GM13977 (cell line): ENCODE results near the gene GSTM4.
"Not testable (repeated sequence)": the region's sequence is repeated elsewhere in the genome, so short reads cannot be mapped to it uniquely, and the experiment has no call there.

ENCODE experiments used
- DNase-seq: peaks from one replicate; pipeline ENCODE4 v3.0.0; 2012; ENCODE audit warnings: low spot score
- CTCF ChIP-seq: IDR thresholded peaks from 2 replicates; pipeline ENCODE4 v1.5.1; 2012; ENCODE audit warnings: mild to moderate bottlenecking, control low read depth; ENCODE audit not compliant: insufficient read depth; ENCODE audit errors: extremely low read depth, missing control alignments
- in situ Hi-C: fragments of 300-500 bp; cut with MboI; formaldehyde crosslinking; loops from one replicate; pipeline ENCODE4 v1.12.0; 2022; ENCODE audit warnings: low sequenced_read_pairs, low pct_unique_long_range_greater_than_20kb, mixed read lengths, inconsistent platforms; ENCODE audit not compliant: unreplicated experiment

GSTM4 gene

DNA sequence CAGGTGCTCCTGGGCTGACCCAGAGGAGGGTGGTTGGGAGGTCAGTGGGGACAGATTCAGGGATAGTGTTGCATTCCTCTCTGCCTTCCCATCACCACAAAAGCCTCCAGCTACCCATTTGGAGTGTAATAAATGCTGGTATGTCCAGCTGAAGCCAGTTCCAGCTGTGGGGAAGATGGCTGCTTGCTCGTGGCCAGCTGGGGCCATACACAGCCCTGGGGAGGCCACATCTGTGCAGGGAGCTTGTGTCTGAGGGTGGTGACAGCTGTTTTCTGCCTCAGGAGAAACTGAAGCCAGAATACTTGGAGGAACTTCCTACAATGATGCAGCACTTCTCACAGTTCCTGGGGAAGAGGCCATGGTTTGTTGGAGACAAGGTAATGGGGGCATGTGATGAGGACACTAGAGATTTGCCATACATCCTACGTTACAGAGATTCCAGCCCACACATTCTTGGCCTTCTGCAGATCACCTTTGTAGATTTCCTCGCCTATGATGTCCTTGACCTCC is 2.7 kb downstream of the GSTM4 start:
- in situ Hi-C loops: no loop called here
- DNase-seq: no peak
- TF ChIP-seq CTCF: no peak

- TF ChIP-seq CTCF: no peak
- in situ Hi-C loops: no loop called here
- no peak for DNase-seq
Measured at GRCh38 chr1:109659145-109659544, 3.2 kb downstream of the GSTM4 start.

DNA sequence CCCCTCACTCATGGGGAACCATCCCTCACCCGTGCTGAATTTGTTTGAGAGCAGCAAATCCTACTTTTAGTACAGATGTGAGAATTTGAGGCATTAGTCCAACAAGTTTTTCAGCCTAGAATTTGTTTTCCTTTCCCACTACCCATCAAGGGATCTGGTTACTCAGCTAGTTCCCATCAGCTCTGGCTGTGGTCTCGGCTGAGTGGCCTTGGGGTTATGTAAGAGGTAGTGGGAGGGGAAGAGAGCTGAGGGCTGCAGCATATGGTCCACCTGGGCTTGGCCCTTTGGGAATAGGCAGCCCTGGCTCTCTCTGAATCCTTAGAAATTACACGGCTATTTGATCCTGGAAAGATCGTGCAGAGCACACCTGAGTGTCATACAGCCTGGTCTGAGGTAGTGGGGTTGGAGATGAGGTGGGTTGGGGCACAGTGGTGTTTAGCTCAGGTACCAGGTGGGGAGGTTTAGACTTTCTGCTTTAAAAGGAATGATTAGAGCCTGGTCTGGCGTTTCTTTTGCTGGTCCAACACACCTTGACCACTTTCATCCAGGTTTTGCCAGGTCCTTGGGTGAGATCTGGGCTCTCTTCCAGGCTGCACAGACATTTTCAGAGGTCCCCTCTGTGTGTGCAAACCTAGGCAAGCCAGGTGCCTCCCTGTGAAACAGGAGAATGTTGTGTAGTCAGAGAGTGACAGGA is 4.2 kb downstream of the GSTM4 start:
- TF ChIP-seq CTCF: no peak
- in situ Hi-C loops: no loop called here
- no peak for DNase-seq

- in situ Hi-C loops, DNase-seq: not testable (repeated sequence)
Measured at GRCh38 chr1:109660691-109661026, 4.8 kb downstream of the GSTM4 start.

DNA sequence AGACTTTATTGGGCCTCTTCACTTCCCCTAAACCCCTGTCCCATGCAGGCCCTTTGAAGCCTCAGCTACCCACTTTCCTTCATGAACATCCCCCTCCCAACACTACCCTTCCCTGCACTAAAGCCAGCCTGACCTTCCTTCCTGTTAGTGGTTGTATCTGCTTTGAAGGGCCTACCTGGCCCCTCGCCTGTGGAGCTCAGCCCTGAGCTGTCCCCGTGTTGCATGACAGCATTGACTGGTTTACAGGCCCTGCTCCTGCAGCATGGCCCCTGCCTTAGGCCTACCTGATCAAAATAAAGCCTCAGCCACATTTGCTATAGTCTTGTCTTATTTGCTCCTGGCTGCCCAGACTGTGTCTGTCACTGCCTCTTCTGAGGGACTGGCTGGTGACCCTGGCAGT is 5.5 kb downstream of the GSTM4 start:
- in situ Hi-C loops: no loop called here
- no peak for DNase-seq
- no peak for TF ChIP-seq CTCF

DNA sequence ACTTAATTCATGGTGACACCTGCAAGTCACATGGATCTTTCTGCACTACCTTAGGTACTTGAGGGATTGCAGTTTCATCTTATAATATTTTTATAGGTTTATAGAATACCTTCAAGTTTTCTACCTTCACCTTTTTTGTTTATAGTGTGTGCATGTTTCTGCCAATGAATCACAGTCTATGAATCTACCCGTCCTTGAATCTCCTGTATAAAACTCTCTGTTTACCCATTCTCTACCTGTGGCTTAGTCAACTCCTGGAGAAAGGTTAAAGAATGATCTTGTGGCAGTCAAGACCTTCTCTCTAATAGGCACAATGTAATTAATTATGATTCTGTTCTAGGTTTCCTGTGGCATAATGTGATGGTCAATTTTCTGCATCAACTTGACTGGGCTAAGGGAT is 8.8 kb downstream of the GSTM4 start:
- TF ChIP-seq CTCF: no peak
- in situ Hi-C loops: no loop called here
- DNase-seq: no peak

- no peak for TF ChIP-seq CTCF
- peak; percentile 85 for DNase-seq
- in situ Hi-C loops: no loop called here
Measured at GRCh38 chr1:109667452-109668122, 11.7 kb downstream of the GSTM4 start, which contains the start of gene GSTM2. TSS of gene GSTM2 (plus strand) at chr1:109668057. CDS start at chr1:109668116, 59 bp downstream.
